Liver (tissue), 9 donors: ENCODE results near the gene PALD1. TPM values are rescaled to one million over a fixed set of nuclear protein-coding genes. Genes with fewer than 3 reads are reported as not detected.

Experiments
- DNase-seq: peaks from one replicate; pipeline ENCODE4 v3.0.0-alpha.2; 2017; ENCODE audit warnings: low spot score
- H3K27ac ChIP-seq, 2 donors: one replicate each; pipeline ENCODE4 v1.7.0; 2013; ENCODE audit warnings: inconsistent platforms in 2 of 2, low read length in 2 of 2, control low read depth in 1 of 2, low read depth in 1 of 2, mild to moderate bottlenecking in 1 of 2
- H3K27me3 ChIP-seq, 4 donors: one replicate each; pipeline versions ENCODE4 v1.6.1 to v1.7.0; 2013; ENCODE audit warnings: low read length in 3 of 4, inconsistent platforms in 1 of 4, mild to moderate bottlenecking in 1 of 4, moderate library complexity in 1 of 4; ENCODE audit not compliant: control insufficient read depth in 4 of 4, insufficient read depth in 4 of 4
- H3K36me3 ChIP-seq, 4 donors: one replicate each; pipeline versions ENCODE4 v1.6.1 to v1.7.0; 2013; ENCODE audit warnings: low read length in 3 of 4, mild to moderate bottlenecking in 3 of 4, low read depth in 1 of 4, moderate library complexity in 1 of 4; ENCODE audit not compliant: control insufficient read depth in 4 of 4, insufficient read depth in 3 of 4
- H3K4me1 ChIP-seq, 4 donors: one replicate each; pipeline versions ENCODE4 v1.6.1 to v1.7.0; 2013; ENCODE audit warnings: low read length in 3 of 4, mild to moderate bottlenecking in 3 of 4, moderate library complexity in 1 of 4; ENCODE audit not compliant: control insufficient read depth in 4 of 4, insufficient read depth in 4 of 4
- H3K4me3 ChIP-seq, 3 donors: one replicate each; pipeline versions ENCODE4 v1.6.1 to v1.7.0; 2013; ENCODE audit warnings: low read length in 3 of 3, control low read depth in 1 of 3, low read depth in 1 of 3, mild to moderate bottlenecking in 1 of 3
- H3K9ac ChIP-seq, 2 donors: one replicate each; pipeline ENCODE4 v1.7.0; 2013; ENCODE audit warnings: low read length in 2 of 2, mild to moderate bottlenecking in 2 of 2, moderate library complexity in 2 of 2, control low read depth in 1 of 2, low read depth in 1 of 2
- H3K9me3 ChIP-seq, 4 donors: one replicate each; pipeline versions ENCODE4 v1.6.1 to v1.7.0; 2013; ENCODE audit warnings: low read length in 3 of 4; ENCODE audit not compliant: control insufficient read depth in 4 of 4
- ATF3 ChIP-seq: IDR thresholded peaks from 2 replicates; pipeline ENCODE4 v1.6.1; 2016; ENCODE audit warnings: antibody characterized with exemption
- CTCF ChIP-seq: fragments of 150-350 bp; IDR thresholded peaks from 2 replicates; pipeline ENCODE4 v1.5.1; 2017; ENCODE audit warnings: improper control_type of control experiment, low read depth, low read length; ENCODE audit not compliant: missing input control
- EGR1 ChIP-seq, 2 donors: IDR thresholded peaks; 2 replicates each; pipeline ENCODE4 v1.6.1; 2016 to 2018; ENCODE audit warnings: antibody characterized with exemption in 2 of 2, low read depth in 2 of 2
- FOXA1 ChIP-seq: IDR thresholded peaks from 2 replicates; pipeline ENCODE4 v1.6.1; 2016; ENCODE audit warnings: antibody characterized with exemption
- FOXA2 ChIP-seq: IDR thresholded peaks from 2 replicates; pipeline ENCODE4 v1.6.1; 2016; ENCODE audit warnings: antibody characterized with exemption
- GABPA ChIP-seq, 2 donors: IDR thresholded peaks in 1 of 2; conservative IDR thresholded peaks in 1 of 2; 2 replicates each; pipeline ENCODE4 v1.6.1; 2016; ENCODE audit warnings: antibody characterized with exemption in 2 of 2, mild to moderate bottlenecking in 1 of 2, moderate library complexity in 1 of 2
- HNF4A ChIP-seq, 2 donors: conservative IDR thresholded peaks; 2 replicates each; pipeline ENCODE4 v1.6.1; 2016; ENCODE audit warnings: antibody characterized with exemption in 2 of 2, mild to moderate bottlenecking in 2 of 2
- JUND ChIP-seq, 2 donors: IDR thresholded peaks; 2 replicates each; pipeline ENCODE4 v1.6.1; 2016; ENCODE audit warnings: antibody characterized with exemption in 2 of 2
- MAX ChIP-seq: IDR thresholded peaks from 2 replicates; pipeline ENCODE4 v1.6.1; 2016; ENCODE audit warnings: antibody characterized with exemption
- NR2F2 ChIP-seq: IDR thresholded peaks from 2 replicates; pipeline ENCODE4 v1.6.1; 2016; ENCODE audit warnings: antibody characterized with exemption
- RAD21 ChIP-seq, 2 donors: IDR thresholded peaks; 2 replicates each; pipeline ENCODE4 v1.6.1; 2016; ENCODE audit warnings: antibody characterized with exemption in 2 of 2, mild to moderate bottlenecking in 2 of 2
- REST ChIP-seq: IDR thresholded peaks from 2 replicates; pipeline ENCODE4 v1.6.1; 2016; ENCODE audit warnings: antibody characterized with exemption, mild to moderate bottlenecking
- RXRA ChIP-seq, 2 donors: IDR thresholded peaks; 2 replicates each; pipeline ENCODE4 v1.6.1; 2017 to 2018; ENCODE audit warnings: antibody characterized with exemption in 2 of 2, mild to moderate bottlenecking in 1 of 2
- SP1 ChIP-seq: IDR thresholded peaks from 2 replicates; pipeline ENCODE4 v1.6.1; 2018; ENCODE audit warnings: antibody characterized with exemption, mild to moderate bottlenecking
- TAF1 ChIP-seq: conservative IDR thresholded peaks from 2 replicates; pipeline ENCODE4 v1.6.1; 2016; ENCODE audit warnings: antibody characterized with exemption, mild to moderate bottlenecking
- YY1 ChIP-seq: IDR thresholded peaks from 2 replicates; pipeline ENCODE4 v1.6.1; 2016; ENCODE audit warnings: antibody characterized with exemption, mild to moderate bottlenecking
- WGBS: extraction: QIAGEN DNeasy Blood & Tissue Kit; methylation state at CpG from one replicate; pipeline ENCODE4 v1.1.7; 2013; 5-methylcytosine and 5-hydroxymethylcytosine counted together
- polyA plus RNA-seq, 2 donors: library from polyadenylated mRNA; stranded (reverse) in 1 of 2; unstranded in 1 of 2; fragments of 200-250 nt in 1 of 2; fragments of >200 nt in 1 of 2; fragmentation: Nextera tagmentation in 1 of 2; extraction: Ambion mirVana in 1 of 2; gene quantifications; one replicate each; pipeline versions ENCODE4 v1.2.1 to v1.2.3, GENCODE V29; 2013 to 2015
- total RNA-seq, 2 donors: library from RNA; depleted of rRNA; stranded (reverse); fragments of >200 nt; gene quantifications; one replicate each; pipeline ENCODE4 v1.2.3, GENCODE V29; 2014
- donor health status: healthy.
- donor health status: healthy.
- donor health status: healthy.
- donor health status: healthy.
- donor health status: healthy.

PALD1 gene
- total and polyA plus RNA-seq, 4 donors, result 0.72 to 4.2 (median 1.4) TPM

- TF ChIP-seq REST, result no peak
- no peak for TF ChIP-seq TAF1
- TF ChIP-seq MAX, result no peak
- TF ChIP-seq EGR1 (IDR thresholded peaks at IDR 0.05; ENCODE audit: low read depth in 2 of 2), result no peak
- no peak for TF ChIP-seq FOXA2
- no peak for TF ChIP-seq SP1
- TF ChIP-seq YY1, result no peak
These were observed 105.8 kb downstream of the PALD1 start (continued) for GRCh38 chr10:70584366-70584765.

- Histone ChIP-seq H3K4me3 (no peak overlapping the region), H3K27me3 (no peaks in the 10 kb centered on the region), H3K27ac (no peak overlapping the region), H3K9me3 (no peaks in the 10 kb centered on the region), H3K36me3 (no peaks in the 10 kb centered on the region), H3K4me1 (no peaks in the 10 kb centered on the region), H3K9ac (no peak overlapping the region)
- TF ChIP-seq ATF3 (no peak), CTCF (no peak), EGR1 (IDR thresholded peaks at IDR 0.05; ENCODE audit: low read depth in 2 of 2) (no peak), SP1 (no peak), YY1 (no peak), RXRA (IDR thresholded peaks at IDR 0.05) (no peak), TAF1 (no peak), NR2F2 (no peak), FOXA2 (no peak), HNF4A (conservative IDR thresholded peaks at IDR 0.05) (no peak), FOXA1 (no peak), RAD21 (IDR thresholded peaks at IDR 0.05) (no peak), MAX (no peak), GABPA (IDR thresholded peaks at IDR 0.05 in 1 of 2, conservative IDR thresholded peaks at IDR 0.05 in 1 of 2) (no peak), JUND (IDR thresholded peaks at IDR 0.05) (no peak)
- WGBS, result 68% methylated on average over 7 of the region's 7 CpGs
- no peak for DNase-seq
These were observed 106.5 kb downstream of the PALD1 start for GRCh38 chr10:70584909-70585544.
